Measurements from ENCODE around the gene GALNT16. TPM values are rescaled to one million over a fixed set of nuclear protein-coding genes. Genes with fewer than 3 reads are reported as not detected.

Gene GALNT16
- polyA plus RNA-seq, 1 experiment: 1.7 TPM

DNA sequence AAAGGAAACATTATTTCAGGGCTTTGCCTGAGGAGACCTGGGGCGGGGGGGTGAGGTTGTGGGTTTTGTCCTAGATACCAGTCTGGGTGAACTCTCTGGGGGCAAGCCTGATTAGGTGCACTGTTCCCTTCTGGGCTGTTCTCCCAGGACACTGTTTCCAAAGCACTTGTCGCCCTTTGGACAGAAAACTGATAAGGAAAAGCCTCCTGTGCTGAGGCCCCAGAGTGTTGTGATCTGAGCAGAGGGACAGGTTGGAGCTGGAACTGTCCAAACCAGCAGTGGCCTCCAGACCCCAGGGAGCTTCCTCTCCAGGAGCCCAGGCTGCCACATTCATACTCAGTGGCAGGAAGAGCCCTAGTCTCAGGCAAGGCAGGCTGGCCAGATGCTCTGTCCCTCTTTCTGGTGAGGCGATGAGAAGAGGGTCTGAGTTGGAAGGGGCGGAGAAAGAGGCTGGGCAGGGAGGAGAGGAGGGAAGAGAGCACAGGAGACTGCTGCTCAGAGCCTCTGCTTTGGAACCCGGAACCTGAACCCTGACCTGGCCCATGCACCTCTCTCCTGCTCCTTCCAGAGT is 1.9 kb downstream of the GALNT16 start:
- H3K27me3 ChIP-seq (ENCODE audit: control insufficient read depth, insufficient read depth, low read length): peaks cover 28% of the 10 kb centered on the region
- TF ChIP-seq, protein P1, sequence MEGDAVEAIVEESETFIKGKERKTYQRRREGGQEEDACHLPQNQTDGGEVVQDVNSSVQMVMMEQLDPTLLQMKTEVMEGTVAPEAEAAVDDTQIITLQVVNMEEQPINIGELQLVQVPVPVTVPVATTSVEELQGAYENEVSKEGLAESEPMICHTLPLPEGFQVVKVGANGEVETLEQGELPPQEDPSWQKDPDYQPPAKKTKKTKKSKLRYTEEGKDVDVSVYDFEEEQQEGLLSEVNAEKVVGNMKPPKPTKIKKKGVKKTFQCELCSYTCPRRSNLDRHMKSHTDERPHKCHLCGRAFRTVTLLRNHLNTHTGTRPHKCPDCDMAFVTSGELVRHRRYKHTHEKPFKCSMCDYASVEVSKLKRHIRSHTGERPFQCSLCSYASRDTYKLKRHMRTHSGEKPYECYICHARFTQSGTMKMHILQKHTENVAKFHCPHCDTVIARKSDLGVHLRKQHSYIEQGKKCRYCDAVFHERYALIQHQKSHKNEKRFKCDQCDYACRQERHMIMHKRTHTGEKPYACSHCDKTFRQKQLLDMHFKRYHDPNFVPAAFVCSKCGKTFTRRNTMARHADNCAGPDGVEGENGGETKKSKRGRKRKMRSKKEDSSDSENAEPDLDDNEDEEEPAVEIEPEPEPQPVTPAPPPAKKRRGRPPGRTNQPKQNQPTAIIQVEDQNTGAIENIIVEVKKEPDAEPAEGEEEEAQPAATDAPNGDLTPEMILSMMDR (IDR thresholded peaks at IDR 0.05; ENCODE audit: insufficient read depth, low read depth, low read length): no peak
- no peak overlapping the region for H3K4me3 ChIP-seq (ENCODE audit: low read depth, low read length)
- ChIA-PET CTCF (interaction anchor here (1.2 to 3.4 kb wide), 5 partner anchors 12 to 132 kb away, joined by 3 to 17 read pairs (median 3); no protein-coding TSS in a partner anchor), POLR2A (no interaction called here)
- no peaks in the 10 kb centered on the region for H3K36me3 ChIP-seq (ENCODE audit: control insufficient read depth, insufficient read depth, low read length)
- DNase-seq (ENCODE audit: low read depth): no peak

DNA sequence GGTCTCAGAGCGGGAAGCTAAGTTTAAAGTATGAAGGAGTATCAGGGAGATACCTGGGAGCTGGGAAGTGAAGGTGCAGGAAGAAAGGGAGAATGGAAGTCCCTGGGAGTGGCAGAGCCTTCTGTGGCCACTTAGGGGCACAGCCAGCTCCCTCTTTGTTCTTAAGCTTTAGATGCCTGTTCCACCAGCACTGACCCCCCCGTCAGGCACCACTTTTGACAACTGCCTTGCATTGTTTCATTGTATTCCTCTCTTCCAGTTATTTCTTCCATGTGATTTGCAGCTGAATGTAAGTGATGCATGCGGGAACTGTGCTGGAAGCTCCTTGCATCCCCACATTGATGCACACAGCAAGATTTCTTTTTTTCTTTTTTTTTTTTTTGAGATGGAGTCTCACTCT is 2.6 kb downstream of the GALNT16 start:
- DNase-seq (ENCODE audit: low read depth): no peak
- POLR2A ChIA-PET: no interaction called here
- TF ChIP-seq, protein P1 (IDR thresholded peaks at IDR 0.05; ENCODE audit: insufficient read depth, low read depth, low read length): no peak
- H3K27me3 ChIP-seq (ENCODE audit: control insufficient read depth, insufficient read depth, low read length): peaks cover 24% of the 10 kb centered on the region
- no peaks in the 10 kb centered on the region for H3K36me3 ChIP-seq (ENCODE audit: control insufficient read depth, insufficient read depth, low read length)
- CTCF ChIA-PET: interaction anchor here (1.1 to 1.4 kb wide), 4 partner anchors 20 to 1736 kb away, joined by 3 to 4 read pairs (median 3); no protein-coding TSS in a partner anchor
- H3K4me3 ChIP-seq (ENCODE audit: low read depth, low read length): no peak overlapping the region

DNA sequence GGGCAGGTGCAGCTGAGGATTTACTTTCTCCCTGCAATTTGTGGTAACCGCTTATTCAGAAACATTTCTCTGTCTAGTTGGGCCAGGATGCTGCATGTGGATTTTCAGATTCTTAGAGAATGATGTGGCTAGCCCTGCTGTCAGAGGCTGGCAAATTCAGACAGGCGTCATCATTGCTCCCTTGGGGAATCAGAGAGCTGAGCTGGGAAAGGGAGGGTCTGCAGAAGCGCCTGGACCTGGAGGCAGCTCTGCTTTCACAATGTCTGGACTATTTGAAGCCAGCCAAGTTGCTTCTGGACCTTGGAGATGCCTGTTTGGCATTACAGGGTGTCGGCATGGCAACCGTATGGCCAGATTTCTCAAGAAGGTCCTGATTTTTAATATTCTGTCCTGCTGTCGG is 3.4 kb downstream of the GALNT16 start:
- no peak overlapping the region for H3K4me3 ChIP-seq (ENCODE audit: low read depth, low read length)
- ChIA-PET CTCF (interaction anchor here (1.1 to 1.4 kb wide), 5 partner anchors 16 to 1737 kb away, joined by 3 to 4 read pairs (median 3); no protein-coding TSS in a partner anchor), POLR2A (no interaction called here)
- peak; percentile 59 for DNase-seq (ENCODE audit: low read depth)
- H3K27me3 ChIP-seq (ENCODE audit: control insufficient read depth, insufficient read depth, low read length): peaks cover 16% of the 10 kb centered on the region
- TF ChIP-seq, protein P1 (IDR thresholded peaks at IDR 0.05; ENCODE audit: insufficient read depth, low read depth, low read length): no peak
- H3K36me3 ChIP-seq (ENCODE audit: control insufficient read depth, insufficient read depth, low read length): no peaks in the 10 kb centered on the region

DNA sequence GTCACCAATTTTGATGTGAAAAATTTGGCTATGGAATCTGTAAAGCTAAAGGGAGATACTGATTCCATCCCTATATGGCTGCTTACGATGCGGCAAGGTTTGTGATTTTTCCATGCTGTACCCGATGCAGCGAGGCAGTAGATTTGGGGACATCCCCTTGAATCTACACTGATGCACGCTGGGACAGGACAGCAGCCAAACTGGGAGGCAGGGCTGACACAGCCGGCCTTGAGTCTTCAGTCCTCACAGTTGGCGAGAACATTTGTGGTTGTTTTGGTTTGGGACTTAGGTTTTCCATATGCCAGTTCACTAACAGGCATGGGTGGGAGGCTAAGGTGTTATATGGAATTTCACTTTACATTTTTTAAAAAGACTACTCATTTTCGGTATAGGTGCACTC is 3.8 kb downstream of the GALNT16 start:
- H3K36me3 ChIP-seq (ENCODE audit: control insufficient read depth, insufficient read depth, low read length): no peaks in the 10 kb centered on the region
- ChIA-PET POLR2A (no interaction called here), CTCF (interaction anchor here (1.3 kb wide), 1 partner anchor 16 kb away, joined by 4 read pairs; no protein-coding TSS in a partner anchor)
- no peak for DNase-seq (ENCODE audit: low read depth)
- H3K4me3 ChIP-seq (ENCODE audit: low read depth, low read length): no peak overlapping the region
- TF ChIP-seq, protein P1 (IDR thresholded peaks at IDR 0.05; ENCODE audit: insufficient read depth, low read depth, low read length): no peak
- peaks cover 12% of the 10 kb centered on the region for H3K27me3 ChIP-seq (ENCODE audit: control insufficient read depth, insufficient read depth, low read length)

DNA sequence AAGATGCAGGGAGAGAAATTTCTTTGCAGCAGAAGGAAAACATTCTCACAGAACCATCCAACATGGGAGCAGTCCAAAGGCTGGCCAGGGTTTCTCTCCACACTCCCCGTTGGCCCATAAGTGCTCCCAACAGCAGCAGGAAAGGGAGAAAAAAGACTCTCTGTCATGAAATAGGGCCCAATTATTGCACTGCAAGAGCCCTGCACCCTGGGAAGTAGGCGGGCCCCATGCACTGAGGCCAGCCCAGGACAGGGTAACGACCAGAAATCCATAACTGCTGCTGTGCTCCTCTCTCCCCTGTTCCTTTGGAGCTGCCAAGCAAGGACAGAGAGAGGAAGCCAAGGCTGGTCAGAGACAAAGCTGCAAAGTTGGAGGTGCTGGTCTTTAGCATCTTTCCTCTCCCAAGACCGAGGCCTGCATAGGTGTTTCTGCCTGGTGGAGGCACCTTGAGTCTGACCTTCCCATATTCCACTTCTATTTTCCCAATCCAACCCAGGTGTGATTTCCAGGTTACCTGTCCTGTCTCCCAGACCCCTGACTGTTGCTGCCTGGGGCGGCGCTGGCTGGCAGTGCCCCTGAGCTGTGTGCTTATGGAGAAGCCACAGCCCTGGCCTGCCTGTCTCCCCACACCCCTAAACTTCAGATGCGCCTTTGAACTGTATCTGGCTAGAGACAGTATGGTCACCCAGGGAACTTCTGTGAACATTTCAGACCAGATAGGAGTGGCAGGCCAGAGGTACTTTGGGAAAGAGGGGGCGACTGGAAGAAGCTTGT is 6.8 kb downstream of the GALNT16 start:
- ChIA-PET CTCF (interaction anchor here (1.9 to 2.1 kb wide), 2 partner anchors 20 to 21 kb away, joined by 4 to 9 read pairs; no protein-coding TSS in a partner anchor), POLR2A (no interaction called here)
- TF ChIP-seq, protein P1 (IDR thresholded peaks at IDR 0.05; ENCODE audit: insufficient read depth, low read depth, low read length): no peak
- no peak overlapping the region for H3K4me3 ChIP-seq (ENCODE audit: low read depth, low read length)
- no peaks in the 10 kb centered on the region for H3K27me3 ChIP-seq (ENCODE audit: control insufficient read depth, insufficient read depth, low read length)
- DNase-seq (ENCODE audit: low read depth): no peak
- H3K36me3 ChIP-seq (ENCODE audit: control insufficient read depth, insufficient read depth, low read length): no peaks in the 10 kb centered on the region

Measured in BJ (cell line).